Right lobe of liver (tissue), 4 donors: ENCODE measurements around the gene SSH2.

ENCODE experiments used
- POLR2A ChIP-seq: fragments of 450-650 bp; IDR thresholded peaks from one replicate; pipeline ENCODE4 v1.6.1; 2017; ENCODE audit warnings: antibody characterized with exemption, mild to moderate bottlenecking
- TF ChIP-seq, protein P1 (sequence below), 4 donors: fragments of 200-600 bp in 3 of 4; fragments of 450-650 bp in 1 of 4; IDR thresholded peaks; one replicate each; pipeline versions ENCODE4 v1.5.1 to v1.8.0; 2016 to 2022; ENCODE audit warnings: antibody characterized with exemption in 4 of 4, mild to moderate bottlenecking in 2 of 4
- donor health status: DM: no; HTN: no; CAD: no.
- donor health status: DM: no; HTN: no; CAD: no.
- donor health status: DM: no; HTN: yes; CAD: no.

DNA sequence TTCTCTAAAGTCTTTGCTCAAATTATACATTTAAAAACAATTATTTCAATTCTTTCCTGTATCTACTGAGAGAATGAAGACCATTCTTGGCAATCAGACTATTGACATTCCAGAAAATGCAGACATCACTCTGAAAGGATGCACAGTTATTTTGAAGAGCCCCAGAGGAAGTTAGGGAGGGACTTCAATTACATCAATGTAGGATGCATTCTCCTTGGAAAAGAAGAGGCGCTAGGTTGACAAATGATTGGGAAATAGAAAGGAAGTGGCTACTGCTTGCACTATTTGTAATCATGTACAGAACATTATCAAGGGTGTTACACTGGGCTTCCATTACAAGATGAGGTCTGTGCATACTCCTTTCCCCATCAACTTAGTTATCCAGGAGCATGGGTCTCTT lies 74.3 kb downstream of the SSH2 start:
- TF ChIP-seq, protein P1, sequence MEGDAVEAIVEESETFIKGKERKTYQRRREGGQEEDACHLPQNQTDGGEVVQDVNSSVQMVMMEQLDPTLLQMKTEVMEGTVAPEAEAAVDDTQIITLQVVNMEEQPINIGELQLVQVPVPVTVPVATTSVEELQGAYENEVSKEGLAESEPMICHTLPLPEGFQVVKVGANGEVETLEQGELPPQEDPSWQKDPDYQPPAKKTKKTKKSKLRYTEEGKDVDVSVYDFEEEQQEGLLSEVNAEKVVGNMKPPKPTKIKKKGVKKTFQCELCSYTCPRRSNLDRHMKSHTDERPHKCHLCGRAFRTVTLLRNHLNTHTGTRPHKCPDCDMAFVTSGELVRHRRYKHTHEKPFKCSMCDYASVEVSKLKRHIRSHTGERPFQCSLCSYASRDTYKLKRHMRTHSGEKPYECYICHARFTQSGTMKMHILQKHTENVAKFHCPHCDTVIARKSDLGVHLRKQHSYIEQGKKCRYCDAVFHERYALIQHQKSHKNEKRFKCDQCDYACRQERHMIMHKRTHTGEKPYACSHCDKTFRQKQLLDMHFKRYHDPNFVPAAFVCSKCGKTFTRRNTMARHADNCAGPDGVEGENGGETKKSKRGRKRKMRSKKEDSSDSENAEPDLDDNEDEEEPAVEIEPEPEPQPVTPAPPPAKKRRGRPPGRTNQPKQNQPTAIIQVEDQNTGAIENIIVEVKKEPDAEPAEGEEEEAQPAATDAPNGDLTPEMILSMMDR (IDR thresholded peaks at IDR 0.05): no peak
- TF ChIP-seq POLR2A: no peak
